NB4 (cell line): ENCODE results near the gene KIF27.

Experiments
- DNase-seq: peaks from one replicate; pipeline ENCODE4 v3.0.0; 2010; ENCODE audit warnings: low read depth
- H3K4me3 ChIP-seq: one replicate; pipeline ENCODE4 v1.5.1; 2011; ENCODE audit warnings: mild to moderate bottlenecking, low read depth, low read length, moderate library complexity
- CTCF ChIP-seq: IDR thresholded peaks from one replicate; pipeline ENCODE4 v1.5.1; 2012; ENCODE audit warnings: low read depth, low read length
- MYC ChIP-seq: IDR thresholded peaks from 2 replicates; pipeline ENCODE4 v1.6.1; 2011; ENCODE audit warnings: low read depth, low read length
- POLR2A ChIP-seq: IDR thresholded peaks from 2 replicates; pipeline ENCODE4 v1.6.1; 2011; ENCODE audit warnings: mild to moderate bottlenecking; ENCODE audit not compliant: insufficient read length; ENCODE audit errors: extremely low read depth
- TF ChIP-seq, protein P1 (sequence below): IDR thresholded peaks from 2 replicates; pipeline ENCODE4 v1.6.1; 2011; ENCODE audit warnings: low read depth, low read length

KIF27 gene

DNA sequence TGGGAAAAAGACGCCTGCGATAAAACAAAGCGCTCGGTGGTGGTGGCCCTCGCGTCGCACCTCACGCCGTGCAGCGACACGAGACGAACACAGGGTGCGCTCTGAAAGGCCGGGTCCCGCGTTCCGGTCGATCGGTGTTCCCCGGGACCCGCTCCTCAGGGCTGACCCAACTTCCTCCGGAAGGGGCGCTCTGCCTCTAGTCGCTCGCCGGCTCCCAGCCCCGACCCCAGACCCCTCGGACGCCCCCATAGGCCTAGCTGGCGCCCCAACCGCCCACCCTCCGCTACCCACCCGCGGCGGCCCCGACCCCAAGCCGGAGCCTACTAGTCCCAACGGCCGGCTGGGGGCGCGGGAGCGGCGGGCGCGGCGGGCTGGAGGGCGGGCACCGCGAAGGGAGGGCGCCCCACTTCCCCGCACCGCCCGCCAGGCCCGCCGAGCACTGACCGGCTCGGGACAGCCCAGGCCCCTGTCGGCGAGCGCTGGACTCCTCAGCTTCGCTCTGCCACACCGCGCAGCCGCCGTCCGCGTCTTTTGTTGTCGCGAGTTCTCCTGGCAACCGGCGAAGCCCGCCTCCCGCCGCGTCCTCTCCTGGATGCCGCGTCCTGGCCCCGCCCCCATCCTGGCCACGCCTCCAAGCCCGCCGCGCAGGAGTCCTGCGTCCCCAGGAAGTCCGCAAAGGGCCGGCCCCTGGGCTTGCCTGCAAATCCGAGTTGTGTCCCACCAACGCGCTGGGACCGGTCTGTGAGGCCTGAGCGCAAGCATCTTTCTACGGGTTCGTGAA lies at the start of gene KIF27:
Gene KIF27, minus strand, starts transcription at position 506 of the 781 bp plus-strand sequence. CDS start 5,841 bp downstream, outside the sequence.
- peak within 1 kb of the TSS; percentile 71 for H3K4me3 ChIP-seq
- peak; percentile 97 for DNase-seq
- TF ChIP-seq, protein P1, sequence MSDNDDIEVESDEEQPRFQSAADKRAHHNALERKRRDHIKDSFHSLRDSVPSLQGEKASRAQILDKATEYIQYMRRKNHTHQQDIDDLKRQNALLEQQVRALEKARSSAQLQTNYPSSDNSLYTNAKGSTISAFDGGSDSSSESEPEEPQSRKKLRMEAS, result peak; percentile 90
- peak; percentile 86 for TF ChIP-seq POLR2A
- peak; percentile 15 for TF ChIP-seq CTCF
- peak; percentile 79 for TF ChIP-seq MYC

DNA sequence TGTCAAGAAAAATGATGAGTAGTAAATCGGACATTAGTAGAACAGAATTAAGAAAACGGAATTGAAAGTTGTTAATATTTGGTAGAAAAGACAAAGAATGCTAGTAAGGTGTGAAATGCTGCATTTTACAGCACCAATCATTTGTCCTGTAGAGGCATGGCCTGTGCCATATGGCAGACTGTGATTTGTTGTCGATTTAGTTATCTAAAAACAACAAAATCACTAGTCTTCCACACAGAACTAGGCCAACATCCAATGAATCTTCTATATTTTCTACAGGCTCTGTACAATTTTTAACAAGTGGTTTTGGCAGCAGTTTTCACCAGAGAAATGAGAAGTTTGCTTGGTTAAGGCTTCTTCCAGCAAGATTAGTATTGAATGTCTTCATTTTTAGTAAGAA lies 48.4 kb upstream of the KIF27 start:
- TF ChIP-seq CTCF (no peak), POLR2A (no peak), MYC (no peak)
- TF ChIP-seq, protein P1, result no peak
- DNase-seq, result no peak
- H3K4me3 ChIP-seq, result no peak overlapping the region

GRCh38 chr9:83967073-83967472 lies 45.8 kb upstream of the KIF27 start:
- no peak for DNase-seq
- TF ChIP-seq MYC, result no peak
- TF ChIP-seq CTCF, result no peak
- TF ChIP-seq, protein P1, result no peak
- TF ChIP-seq POLR2A, result no peak

GRCh38 chr9:83966209-83966582 lies 45.0 kb upstream of the KIF27 start:
- no peak for DNase-seq
- no peak overlapping the region for H3K4me3 ChIP-seq
- TF ChIP-seq, protein P1, result no peak
- no peak for TF ChIP-seq MYC
- TF ChIP-seq POLR2A, result no peak
- no peak for TF ChIP-seq CTCF

More at GRCh38 chr9:83967073-83967472, 45.8 kb upstream of the KIF27 start:
- no peak overlapping the region for H3K4me3 ChIP-seq

GRCh38 chr9:83965350-83966208 lies 44.3 kb upstream of the KIF27 start:
- TF ChIP-seq CTCF (no peak), MYC (no peak)
- TF ChIP-seq, protein P1, result no peak

More at GRCh38 chr9:83965350-83966208, 44.3 kb upstream of the KIF27 start:
- peak; percentile 48 for DNase-seq
- no peak overlapping the region for H3K4me3 ChIP-seq
